Posterior cingulate gyrus (tissue), 11 donors: Measurements from ENCODE around the gene ITCH.
"Not testable (repeated sequence)": the region's sequence is repeated elsewhere in the genome, so short reads cannot be mapped to it uniquely, and the experiment has no call there.

Source experiments
- DNase-seq, 10 donors: peaks; one replicate each; pipeline versions ENCODE4 v3.0.0 to v3.0.0-alpha.2; 2020 to 2021; ENCODE audit warnings: mixed read lengths in 3 of 10
- intact Hi-C: fragments of 100-400 bp; cut with DNase I; formaldehyde crosslinking; loops from one replicate; pipeline ENCODE4 v1.15.1; 2023

The ITCH gene

GRCh38 chr20:34491932-34492509 lies 128.9 kb downstream of the ITCH start:
- intact Hi-C loops, result no loop called here
- DNase-seq, result no peak

GRCh38 chr20:34493646-34494045 lies 130.6 kb downstream of the ITCH start:
- no peak for DNase-seq
- intact Hi-C loops, result no loop called here

GRCh38 chr20:34495307-34495706 lies 132.2 kb downstream of the ITCH start:
- no peak for DNase-seq

GRCh38 chr20:34495916-34496315 lies 132.8 kb downstream of the ITCH start:
- DNase-seq, result no peak
- intact Hi-C loops, result no loop called here

More at GRCh38 chr20:34495307-34495706, 132.2 kb downstream of the ITCH start:
- intact Hi-C loops, result no loop called here

GRCh38 chr20:34497596-34497995 lies 134.5 kb downstream of the ITCH start:
- DNase-seq, intact Hi-C loops: not testable (repeated sequence)

- intact Hi-C loops, result no loop called here
- no peak for DNase-seq
Observed at GRCh38 chr20:34500823-34501222, 137.8 kb downstream of the ITCH start.

- no peak for DNase-seq
- intact Hi-C loops, result no loop called here
Observed at GRCh38 chr20:34506480-34506879, 143.4 kb downstream of the ITCH start.

- intact Hi-C loops, result no loop called here
- no peak for DNase-seq
Observed at GRCh38 chr20:34507702-34508413, 144.8 kb downstream of the ITCH start.

GRCh38 chr20:34510575-34510974 lies 147.5 kb downstream of the ITCH start:
- intact Hi-C loops, result no loop called here

GRCh38 chr20:34511891-34512265 lies 148.8 kb downstream of the ITCH start:
- intact Hi-C loops, result no loop called here
- DNase-seq, result no peak

More at GRCh38 chr20:34510575-34510974, 147.5 kb downstream of the ITCH start:
- no peak for DNase-seq

GRCh38 chr20:34512266-34512954 lies 149.3 kb downstream of the ITCH start:
- intact Hi-C loops, result no loop called here

GRCh38 chr20:34512955-34513419 lies 149.9 kb downstream of the ITCH start:
- no peak for DNase-seq
- intact Hi-C loops, result no loop called here

More at GRCh38 chr20:34512266-34512954, 149.3 kb downstream of the ITCH start:
- DNase-seq, result no peak

GRCh38 chr20:34514034-34514433 lies 151.0 kb downstream of the ITCH start:
- DNase-seq, intact Hi-C loops: not testable (repeated sequence)

- intact Hi-C loops, result loop anchor here (5.0 kb wide), 1 partner anchor 148 kb away; no protein-coding TSS in a partner anchor
- DNase-seq, result no peak
Observed at GRCh38 chr20:34514897-34515483, 151.9 kb downstream of the ITCH start.

- peak in 8 of 10 donors; percentile 46 to 95 (median 68) for DNase-seq
- intact Hi-C loops, result loop anchor here (5.0 kb wide), 1 partner anchor 148 kb away; no protein-coding TSS in a partner anchor
Observed at GRCh38 chr20:34515484-34516246, 152.6 kb downstream of the ITCH start.

GRCh38 chr20:34516247-34517113 lies 153.4 kb downstream of the ITCH start, which contains the start of gene DYNLRB1:
Gene DYNLRB1 (plus strand): TSS chr20:34516422. CDS start chr20:34516459, 37 bp downstream.
- intact Hi-C loops, result loop anchor here (5.0 kb wide), 1 partner anchor 149 kb away; no protein-coding TSS in a partner anchor

GRCh38 chr20:34517114-34517505 lies 154.0 kb downstream of the ITCH start:
- no peak for DNase-seq
- intact Hi-C loops, result loop anchor here (5.0 kb wide), 1 partner anchor 150 kb away; no protein-coding TSS in a partner anchor

More at GRCh38 chr20:34516247-34517113, 153.4 kb downstream of the ITCH start, which contains the start of gene DYNLRB1:
- peak; percentile 97 to 99 (median 98) for DNase-seq

GRCh38 chr20:34518863-34519262 lies 155.8 kb downstream of the ITCH start:
- intact Hi-C loops, result loop anchor here (5.0 kb wide), 1 partner anchor 152 kb away; no protein-coding TSS in a partner anchor
- DNase-seq, result not testable (repeated sequence)

- DNase-seq, result not testable (repeated sequence)
- intact Hi-C loops, result loop anchor here (5.0 kb wide), 2 partner anchors 153 to 208 kb away; no protein-coding TSS in a partner anchor
Observed at GRCh38 chr20:34519841-34520240, 156.8 kb downstream of the ITCH start.
